Activated naive CD8-positive, alpha-beta T cell treated with anti-CD3 and anti-CD28 coated beads for 36 hours (primary cell): ENCODE data around the gene BLID. TPM values are rescaled to one million over a fixed set of nuclear protein-coding genes. Genes with fewer than 3 reads are reported as not detected.

Experiments
- DNase-seq: peaks from one replicate; pipeline ENCODE4 v3.0.0; 2021
- H3K27ac Mint-ChIP-seq: one replicate; pipeline ENCODE4 v1.8.0; 2022; ENCODE audit warnings: mild to moderate bottlenecking, moderate library complexity, mixed read lengths
- H3K27me3 Mint-ChIP-seq: one replicate; pipeline ENCODE4 v1.8.0; 2022; ENCODE audit warnings: mild to moderate bottlenecking, mixed read lengths
- H3K36me3 Mint-ChIP-seq: one replicate; pipeline ENCODE4 v1.8.0; 2021; ENCODE audit warnings: mild to moderate bottlenecking, mixed read lengths
- H3K4me1 Mint-ChIP-seq: one replicate; pipeline ENCODE4 v1.8.0; 2021; ENCODE audit warnings: mixed read lengths
- H3K4me3 Mint-ChIP-seq: one replicate; pipeline ENCODE4 v1.8.0; 2022; ENCODE audit warnings: mild to moderate bottlenecking, moderate library complexity, mixed read lengths
- H3K9me3 Mint-ChIP-seq: one replicate; pipeline ENCODE4 v1.8.0; 2022; ENCODE audit warnings: mixed read lengths
- total RNA-seq, 2 experiments: library from RNA; stranded (reverse); gene quantifications; one replicate each; pipeline ENCODE4 v1.2.3, GENCODE V29; 2021

The BLID gene
- total RNA-seq, 2 experiments from 2014 or later: not detected

DNA sequence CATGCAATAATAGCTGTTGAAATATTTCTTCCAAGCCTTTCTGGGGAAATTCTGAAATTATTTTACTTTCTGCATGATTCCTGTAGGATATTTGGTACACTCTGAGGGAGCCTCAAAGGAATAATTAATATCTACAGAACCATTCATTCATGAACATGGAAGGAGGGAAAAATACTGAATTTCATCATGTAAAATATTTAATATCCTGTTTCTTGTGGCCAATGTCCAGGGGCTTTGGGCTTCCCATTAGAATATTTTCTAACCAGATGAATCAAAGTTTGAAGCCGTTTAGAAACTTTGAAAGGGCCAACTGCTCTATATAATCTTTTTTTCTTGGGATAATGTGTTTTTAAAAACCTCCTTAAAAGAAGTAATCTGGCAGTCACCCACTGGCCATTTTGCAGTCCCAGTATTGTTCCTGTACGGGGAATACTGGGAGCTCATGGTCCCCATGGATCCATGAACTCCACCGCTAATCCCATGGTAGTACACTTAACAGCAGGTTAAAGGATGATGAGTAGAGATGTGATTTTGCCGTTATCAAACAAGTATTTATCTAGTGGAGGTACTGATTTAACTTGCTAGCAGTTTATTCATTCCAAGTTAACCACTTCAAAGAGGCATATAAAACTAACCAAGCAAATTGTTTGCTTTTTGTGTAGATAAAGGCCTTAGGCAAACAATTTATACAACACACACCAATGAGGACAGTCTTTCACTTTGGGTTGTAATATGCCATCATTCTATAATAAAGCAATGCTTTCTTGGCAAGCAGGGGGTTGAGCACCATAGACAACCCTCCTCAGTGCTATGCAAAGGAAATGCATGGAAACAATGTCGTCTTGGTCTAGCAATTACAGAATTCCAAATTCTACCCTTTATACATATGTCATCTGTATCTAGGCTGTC lies 34.5 kb upstream of the BLID start:
- Mint-ChIP-seq H3K9me3 (no peaks in the 10 kb centered on the region), H3K27ac (no peak overlapping the region), H3K4me3 (no peak overlapping the region), H3K36me3 (no peaks in the 10 kb centered on the region), H3K4me1 (no peaks in the 10 kb centered on the region), H3K27me3 (peaks cover 17% of the 10 kb centered on the region)
- no peak for DNase-seq

DNA sequence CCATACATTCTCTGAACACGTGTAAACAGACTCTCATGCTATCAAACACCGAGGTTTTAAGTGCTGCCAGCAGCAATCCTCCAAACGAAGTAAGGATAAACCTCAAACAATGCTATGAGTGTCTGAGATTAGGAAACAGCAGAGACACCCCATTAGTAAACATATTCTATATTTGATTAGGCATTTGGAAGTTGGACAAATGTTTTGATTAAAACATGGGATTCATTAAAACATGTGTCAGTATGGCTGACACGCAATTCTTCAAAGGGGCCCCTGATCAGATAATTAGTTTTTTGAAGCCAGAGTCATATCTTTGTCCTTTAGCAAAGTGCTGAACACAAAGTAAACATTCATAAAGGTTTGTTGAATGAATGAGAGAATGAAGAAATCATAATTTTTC lies 33.2 kb upstream of the BLID start:
- Mint-ChIP-seq H3K9me3 (no peaks in the 10 kb centered on the region), H3K27ac (no peak overlapping the region)

DNA sequence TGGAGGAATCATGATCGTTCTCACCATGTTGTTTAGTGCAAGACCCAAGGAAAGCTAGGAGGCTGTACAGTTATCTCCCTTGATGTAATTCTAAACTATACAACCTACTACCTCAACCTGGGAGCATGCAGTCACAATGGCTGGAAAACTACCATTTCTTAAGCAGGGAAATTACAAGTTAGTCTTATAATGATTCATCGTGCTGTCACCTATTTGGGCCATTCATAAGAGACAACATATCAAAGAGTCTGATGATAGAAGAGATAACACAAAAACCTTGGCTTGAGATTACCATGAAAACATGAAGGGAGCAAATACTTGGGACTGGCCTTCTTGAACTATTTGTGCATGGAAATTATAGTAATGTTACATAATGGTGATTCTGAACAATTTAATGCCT lies 30.5 kb upstream of the BLID start:
- no peak overlapping the region for H3K4me3 Mint-ChIP-seq
- H3K4me1 Mint-ChIP-seq: no peaks in the 10 kb centered on the region
- H3K27ac Mint-ChIP-seq: no peak overlapping the region
- DNase-seq: no peak
- H3K9me3 Mint-ChIP-seq: no peaks in the 10 kb centered on the region
- no peaks in the 10 kb centered on the region for H3K36me3 Mint-ChIP-seq
- peaks cover 14% of the 10 kb centered on the region for H3K27me3 Mint-ChIP-seq

More for the DNA sequence above, 33.2 kb upstream of the BLID start:
- Mint-ChIP-seq H3K27me3 (peaks cover 17% of the 10 kb centered on the region), H3K36me3 (no peaks in the 10 kb centered on the region), H3K4me1 (no peaks in the 10 kb centered on the region), H3K4me3 (no peak overlapping the region)
- no peak for DNase-seq

DNA sequence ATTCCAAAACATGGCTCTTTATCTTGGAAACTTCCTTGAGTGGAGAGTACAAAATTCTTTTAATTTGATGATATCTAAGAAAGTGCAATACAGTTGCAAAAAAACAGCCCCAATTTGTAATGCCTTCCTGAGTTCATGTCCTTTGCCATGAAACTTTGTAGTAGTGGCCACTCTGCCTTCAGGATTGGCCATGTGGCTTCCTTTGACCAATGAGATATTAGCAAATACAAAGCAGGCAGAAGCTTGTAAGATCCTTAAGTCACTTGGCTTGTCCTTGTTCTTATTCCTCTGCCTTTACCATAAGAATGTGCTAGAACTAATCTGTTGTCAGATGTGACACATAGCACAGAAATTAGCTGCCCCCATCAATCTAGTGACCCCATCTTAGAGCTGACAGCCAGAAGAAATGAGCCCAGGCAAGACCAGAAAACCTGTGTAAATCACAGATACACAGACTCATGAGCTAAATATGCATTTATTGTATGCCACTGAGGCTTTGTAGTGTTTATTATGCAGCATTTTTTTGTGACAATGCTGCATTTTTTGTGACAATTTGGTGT lies 29.8 kb upstream of the BLID start:
- no peak overlapping the region for H3K27ac Mint-ChIP-seq
- no peaks in the 10 kb centered on the region for H3K36me3 Mint-ChIP-seq
- no peak overlapping the region for H3K4me3 Mint-ChIP-seq
- peaks cover 8% of the 10 kb centered on the region for H3K27me3 Mint-ChIP-seq
- no peak for DNase-seq
- H3K4me1 Mint-ChIP-seq: no peaks in the 10 kb centered on the region
- no peaks in the 10 kb centered on the region for H3K9me3 Mint-ChIP-seq

DNA sequence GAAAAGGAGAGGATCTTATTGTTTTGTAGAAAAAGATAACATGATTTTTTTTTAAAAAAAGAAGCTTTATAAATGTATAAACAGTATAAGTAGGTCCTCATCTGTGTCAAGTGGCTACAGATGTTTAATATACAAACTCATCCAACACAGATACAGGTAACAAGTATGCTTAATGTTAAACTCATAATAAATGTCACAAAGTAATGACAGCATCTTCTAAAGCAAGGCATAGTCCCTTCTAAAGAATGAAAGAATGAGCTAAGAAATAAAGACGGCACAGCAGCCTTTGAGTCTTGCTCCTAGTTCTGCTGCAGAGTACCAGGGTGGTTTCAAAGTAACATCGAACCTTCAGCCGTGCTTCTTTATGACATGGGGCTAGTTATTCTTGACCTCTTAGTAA lies 28.7 kb upstream of the BLID start:
- Mint-ChIP-seq H3K4me3 (no peak overlapping the region), H3K27ac (no peak overlapping the region), H3K27me3 (peaks cover 8% of the 10 kb centered on the region), H3K9me3 (no peaks in the 10 kb centered on the region), H3K36me3 (no peaks in the 10 kb centered on the region), H3K4me1 (no peaks in the 10 kb centered on the region)
- DNase-seq: no peak

- H3K27ac Mint-ChIP-seq: no peak overlapping the region
- H3K4me1 Mint-ChIP-seq: no peaks in the 10 kb centered on the region
- H3K9me3 Mint-ChIP-seq: no peaks in the 10 kb centered on the region
- H3K4me3 Mint-ChIP-seq: no peak overlapping the region
- H3K36me3 Mint-ChIP-seq: no peaks in the 10 kb centered on the region
- no peak for DNase-seq
- peaks cover 4% of the 10 kb centered on the region for H3K27me3 Mint-ChIP-seq
Observed at GRCh38 chr11:122141725-122142124, 25.7 kb upstream of the BLID start.

GRCh38 chr11:122140500-122140899 lies 24.5 kb upstream of the BLID start:
- Mint-ChIP-seq H3K27ac (no peak overlapping the region), H3K27me3 (peaks cover 4% of the 10 kb centered on the region), H3K36me3 (no peaks in the 10 kb centered on the region), H3K9me3 (no peaks in the 10 kb centered on the region), H3K4me1 (no peaks in the 10 kb centered on the region), H3K4me3 (no peak overlapping the region)
- DNase-seq: no peak

DNA sequence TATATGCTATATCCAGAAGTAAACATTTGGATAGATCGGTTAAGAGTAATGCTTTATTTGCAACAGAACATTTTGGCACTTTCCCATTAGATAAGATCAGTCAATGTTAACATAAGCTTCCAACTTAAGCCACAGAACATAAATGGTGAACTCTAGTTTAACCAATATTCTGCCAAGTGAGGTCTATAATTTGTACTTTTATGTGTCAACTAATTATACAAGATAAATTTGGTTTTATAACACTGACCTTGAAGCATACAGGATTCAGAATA lies 23.5 kb upstream of the BLID start:
- Mint-ChIP-seq H3K27me3 (peaks cover 4% of the 10 kb centered on the region), H3K9me3 (no peaks in the 10 kb centered on the region), H3K27ac (no peak overlapping the region), H3K4me3 (no peak overlapping the region), H3K4me1 (no peaks in the 10 kb centered on the region), H3K36me3 (no peaks in the 10 kb centered on the region)
- DNase-seq: no peak

DNA sequence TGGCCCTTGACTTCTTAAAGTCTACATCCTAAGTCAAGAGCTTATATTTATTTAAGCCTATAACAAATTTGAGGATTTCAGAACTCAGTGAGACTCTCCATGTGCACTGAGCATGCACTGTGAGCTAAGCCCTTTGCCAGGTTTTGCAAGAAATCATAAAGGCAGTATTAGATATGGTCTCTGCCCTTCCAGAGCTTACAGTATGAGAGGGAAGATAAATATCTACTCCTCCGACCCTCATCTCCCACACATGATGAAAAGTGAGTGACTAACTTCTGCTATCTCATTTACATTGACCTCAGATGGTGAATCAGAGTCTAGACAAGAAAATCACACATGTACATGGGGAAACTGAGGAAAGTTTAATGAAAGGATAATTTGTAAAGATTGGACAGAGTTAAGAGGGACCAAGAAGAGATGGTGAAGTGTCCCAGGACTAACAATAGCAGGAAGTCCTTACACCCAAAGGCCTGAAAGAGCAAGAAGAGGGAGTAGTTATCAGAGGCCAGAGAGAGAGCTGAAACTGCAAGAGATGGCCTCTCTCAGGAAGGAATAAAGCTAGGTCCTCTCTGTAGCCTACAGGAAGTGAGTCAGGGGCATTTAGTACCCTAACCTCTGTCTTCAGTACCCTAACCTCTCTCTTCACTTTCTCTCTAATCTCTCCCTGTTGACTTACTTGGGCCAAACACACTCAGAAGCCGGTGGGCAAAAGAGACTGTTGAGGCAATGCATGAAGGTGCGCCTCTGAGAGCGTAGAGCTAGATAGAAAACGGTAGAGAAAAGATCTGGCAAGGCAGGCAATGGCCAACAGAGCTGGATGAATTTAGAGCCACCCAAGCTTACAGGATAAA lies 23.0 kb upstream of the BLID start:
- no peak for DNase-seq

DNA sequence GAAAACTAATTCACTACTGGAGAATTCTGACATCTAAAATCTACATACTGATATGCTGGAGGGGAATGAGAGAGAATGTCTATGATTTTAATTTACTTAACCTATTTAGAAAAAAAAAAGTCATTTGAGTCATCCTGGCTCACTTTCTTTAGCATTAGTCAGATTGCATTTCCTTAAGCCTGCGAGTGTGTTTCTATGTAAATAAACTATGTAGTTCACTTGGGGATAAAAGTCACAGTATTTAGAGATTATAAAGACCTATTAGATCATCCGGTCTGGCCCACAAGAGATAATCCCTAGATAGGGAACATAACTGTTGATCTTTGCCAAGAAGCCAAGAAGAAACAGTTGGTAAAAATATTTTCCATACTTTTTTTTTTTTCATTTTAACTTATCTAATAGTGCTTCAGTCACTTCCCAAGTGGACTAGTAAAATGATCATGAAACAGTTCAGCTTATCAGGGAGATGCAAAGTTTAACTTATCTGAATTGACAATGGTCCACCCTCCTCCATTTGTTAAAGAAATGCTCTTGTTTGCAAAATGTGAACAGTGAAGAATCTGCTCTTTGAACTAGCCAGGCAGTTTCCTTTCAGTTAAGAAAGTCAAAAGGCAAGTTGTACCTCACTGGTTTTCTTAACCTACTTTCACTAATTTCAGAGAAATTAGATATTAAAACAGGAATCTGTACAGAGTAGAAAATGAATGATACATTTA lies 21.2 kb upstream of the BLID start:
- no peaks in the 10 kb centered on the region for H3K4me1 Mint-ChIP-seq
- H3K27ac Mint-ChIP-seq: no peak overlapping the region
- H3K36me3 Mint-ChIP-seq: no peaks in the 10 kb centered on the region
- H3K4me3 Mint-ChIP-seq: no peak overlapping the region
- peaks cover 13% of the 10 kb centered on the region for H3K27me3 Mint-ChIP-seq
- no peaks in the 10 kb centered on the region for H3K9me3 Mint-ChIP-seq
- no peak for DNase-seq

More for the DNA sequence above, 23.0 kb upstream of the BLID start:
- Mint-ChIP-seq H3K9me3 (no peaks in the 10 kb centered on the region), H3K27ac (no peak overlapping the region), H3K27me3 (peaks cover 4% of the 10 kb centered on the region), H3K36me3 (no peaks in the 10 kb centered on the region), H3K4me1 (no peaks in the 10 kb centered on the region), H3K4me3 (no peak overlapping the region)

DNA sequence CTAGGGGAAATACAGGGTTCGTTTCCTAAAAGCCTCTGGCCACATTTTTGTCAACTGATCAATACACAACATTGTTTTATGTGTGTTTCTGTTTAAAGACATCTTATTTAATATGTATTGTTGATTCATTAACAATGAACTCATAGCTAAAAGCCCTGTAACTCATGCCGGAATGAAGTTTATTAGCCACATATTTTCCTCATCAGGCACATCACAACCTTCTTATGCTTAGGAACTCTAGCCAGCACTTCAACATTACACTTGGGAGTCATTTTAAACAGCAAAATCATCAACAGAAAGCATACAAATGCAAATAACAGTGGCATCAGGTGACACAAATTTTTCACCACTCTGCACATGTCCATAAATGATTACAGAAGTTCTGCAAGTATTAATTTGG lies 15.1 kb upstream of the BLID start:
- H3K4me1 Mint-ChIP-seq: no peaks in the 10 kb centered on the region
- peaks cover 14% of the 10 kb centered on the region for H3K27me3 Mint-ChIP-seq
- no peak for DNase-seq
- H3K9me3 Mint-ChIP-seq: no peaks in the 10 kb centered on the region
- no peak overlapping the region for H3K27ac Mint-ChIP-seq
- no peak overlapping the region for H3K4me3 Mint-ChIP-seq
- H3K36me3 Mint-ChIP-seq: no peaks in the 10 kb centered on the region

- no peak overlapping the region for H3K27ac Mint-ChIP-seq
- peaks cover 14% of the 10 kb centered on the region for H3K27me3 Mint-ChIP-seq
- H3K4me1 Mint-ChIP-seq: no peaks in the 10 kb centered on the region
- H3K9me3 Mint-ChIP-seq: no peaks in the 10 kb centered on the region
- DNase-seq: no peak
- no peaks in the 10 kb centered on the region for H3K36me3 Mint-ChIP-seq
- no peak overlapping the region for H3K4me3 Mint-ChIP-seq
Observed at GRCh38 chr11:122128146-122128545, 12.1 kb upstream of the BLID start.

DNA sequence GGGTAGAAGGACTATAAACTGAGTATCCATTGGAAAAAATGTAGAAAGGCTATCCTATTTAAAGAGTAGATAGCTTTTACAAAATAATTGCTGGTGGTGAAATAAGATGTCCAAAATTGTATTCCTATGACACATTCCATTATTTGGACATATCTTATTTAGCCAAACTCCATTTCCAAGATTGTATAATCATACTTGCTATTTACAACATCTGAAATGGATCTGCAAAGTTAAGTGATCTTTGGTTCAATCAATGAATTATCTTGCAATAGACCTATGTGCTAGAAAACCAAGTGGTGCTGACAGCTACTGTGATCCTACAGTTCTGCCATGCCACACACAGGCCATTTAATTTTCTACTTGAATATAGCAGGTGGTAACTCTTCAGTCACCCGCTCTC lies 11.0 kb upstream of the BLID start:
- Mint-ChIP-seq H3K4me3 (no peak overlapping the region), H3K27me3 (peaks cover 3% of the 10 kb centered on the region), H3K36me3 (no peaks in the 10 kb centered on the region), H3K9me3 (no peaks in the 10 kb centered on the region), H3K27ac (no peak overlapping the region), H3K4me1 (no peaks in the 10 kb centered on the region)
- no peak for DNase-seq

GRCh38 chr11:122126024-122126688 lies 10.1 kb upstream of the BLID start:
- Mint-ChIP-seq H3K4me3 (no peak overlapping the region), H3K9me3 (no peaks in the 10 kb centered on the region), H3K27me3 (peaks cover 3% of the 10 kb centered on the region), H3K4me1 (no peaks in the 10 kb centered on the region), H3K27ac (no peak overlapping the region), H3K36me3 (no peaks in the 10 kb centered on the region)
- DNase-seq: no peak
